ENCODE measurements around the gene UGCG. TPM values are rescaled to one million over a fixed set of nuclear protein-coding genes. Genes with fewer than 3 reads are reported as not detected.

The UGCG gene
- total RNA-seq, 1 experiment from 2014 or later = 23.1 TPM

- CTCF ChIA-PET = no interaction called here
These were observed 69.0 kb downstream of the UGCG start for GRCh38 chr9:111965566-111966019.

GRCh38 chr9:111966124-111966723 is 69.6 kb downstream of the UGCG start:
- H3K9me3 ChIP-seq (ENCODE audit: low read depth, low read length, poor library complexity, severe bottlenecking) = no peaks in the 10 kb centered on the region
- no peaks in the 10 kb centered on the region for H3K27me3 ChIP-seq (replicated peaks; ENCODE audit: insufficient read depth, low read depth, low read length, poor library complexity)
- TF ChIP-seq EZH2 (IDR thresholded peaks at IDR 0.05; ENCODE audit: borderline replicate concordance, low read depth, low read length, poor library complexity, severe bottlenecking) = no peak
- TF ChIP-seq CTCF (conservative IDR thresholded peaks at IDR 0.05; ENCODE audit: low read depth, low read length) = no peak
- H3K36me3 ChIP-seq (ENCODE audit: insufficient read depth, low read length, poor library complexity, severe bottlenecking) = no peaks in the 10 kb centered on the region
- no peak for DNase-seq (ENCODE audit: low spot score)
- POLR2A ChIA-PET (ENCODE audit: low non-redundant PET) = no interaction called here
- BruUV-seq (replicated peaks) = no TSS peak
- CTCF ChIA-PET = no interaction called here
- peaks cover 10% of the 10 kb centered on the region for H3K4me1 ChIP-seq (ENCODE audit: insufficient read depth, low read length, poor library complexity, severe bottlenecking)
- H3K27ac ChIP-seq (ENCODE audit: low read depth, low read length, poor library complexity, severe bottlenecking) = no peak overlapping the region
- no peak overlapping the region for H3K4me3 ChIP-seq (ENCODE audit: low read depth, low read length, poor library complexity, severe bottlenecking)
- intact Hi-C loops (cut with micrococcal nuclease; ENCODE audit: unreplicated experiment) = no loop called here

More at GRCh38 chr9:111965566-111966019, 69.0 kb downstream of the UGCG start:
- Histone ChIP-seq H3K4me3 (ENCODE audit: low read depth, low read length, poor library complexity, severe bottlenecking) (no peak overlapping the region), H3K9me3 (ENCODE audit: low read depth, low read length, poor library complexity, severe bottlenecking) (no peaks in the 10 kb centered on the region), H3K36me3 (ENCODE audit: insufficient read depth, low read length, poor library complexity, severe bottlenecking) (no peaks in the 10 kb centered on the region), H3K27me3 (replicated peaks; ENCODE audit: insufficient read depth, low read depth, low read length, poor library complexity) (no peaks in the 10 kb centered on the region), H3K4me1 (ENCODE audit: insufficient read depth, low read length, poor library complexity, severe bottlenecking) (peaks cover 16% of the 10 kb centered on the region), H3K27ac (ENCODE audit: low read depth, low read length, poor library complexity, severe bottlenecking) (no peak overlapping the region)
- no peak for DNase-seq (ENCODE audit: low spot score)
- intact Hi-C loops (cut with micrococcal nuclease; ENCODE audit: unreplicated experiment) = no loop called here
- no peak for TF ChIP-seq EZH2 (IDR thresholded peaks at IDR 0.05; ENCODE audit: borderline replicate concordance, low read depth, low read length, poor library complexity, severe bottlenecking)
- no TSS peak for BruUV-seq (replicated peaks)
- POLR2A ChIA-PET (ENCODE audit: low non-redundant PET) = no interaction called here

GRCh38 chr9:111966861-111967291 is 70.3 kb downstream of the UGCG start:
- intact Hi-C loops (cut with micrococcal nuclease; ENCODE audit: unreplicated experiment) = no loop called here
- peaks cover 3% of the 10 kb centered on the region for H3K4me1 ChIP-seq (ENCODE audit: insufficient read depth, low read length, poor library complexity, severe bottlenecking)
- no peaks in the 10 kb centered on the region for H3K9me3 ChIP-seq (ENCODE audit: low read depth, low read length, poor library complexity, severe bottlenecking)
- CTCF ChIA-PET = no interaction called here
- no peak for TF ChIP-seq CTCF (conservative IDR thresholded peaks at IDR 0.05; ENCODE audit: low read depth, low read length)
- no peak for TF ChIP-seq EZH2 (IDR thresholded peaks at IDR 0.05; ENCODE audit: borderline replicate concordance, low read depth, low read length, poor library complexity, severe bottlenecking)
- no peaks in the 10 kb centered on the region for H3K36me3 ChIP-seq (ENCODE audit: insufficient read depth, low read length, poor library complexity, severe bottlenecking)
- H3K4me3 ChIP-seq (ENCODE audit: low read depth, low read length, poor library complexity, severe bottlenecking) = no peak overlapping the region
- POLR2A ChIA-PET (ENCODE audit: low non-redundant PET) = no interaction called here
- no TSS peak for BruUV-seq (replicated peaks)
- peak; percentile 41 for DNase-seq (ENCODE audit: low spot score)
- H3K27ac ChIP-seq (ENCODE audit: low read depth, low read length, poor library complexity, severe bottlenecking) = no peak overlapping the region
- H3K27me3 ChIP-seq (replicated peaks; ENCODE audit: insufficient read depth, low read depth, low read length, poor library complexity) = no peaks in the 10 kb centered on the region

- Histone ChIP-seq H3K9me3 (ENCODE audit: low read depth, low read length, poor library complexity, severe bottlenecking) (no peaks in the 10 kb centered on the region), H3K4me3 (ENCODE audit: low read depth, low read length, poor library complexity, severe bottlenecking) (no peak overlapping the region), H3K27ac (ENCODE audit: low read depth, low read length, poor library complexity, severe bottlenecking) (no peak overlapping the region), H3K27me3 (replicated peaks; ENCODE audit: insufficient read depth, low read depth, low read length, poor library complexity) (no peaks in the 10 kb centered on the region), H3K4me1 (ENCODE audit: insufficient read depth, low read length, poor library complexity, severe bottlenecking) (no peaks in the 10 kb centered on the region), H3K36me3 (ENCODE audit: insufficient read depth, low read length, poor library complexity, severe bottlenecking) (no peaks in the 10 kb centered on the region)
- ChIA-PET CTCF (interaction anchor here (0.6 kb wide), 1 partner anchor 366 kb away, joined by 3 read pairs; no protein-coding TSS in a partner anchor), POLR2A (ENCODE audit: low non-redundant PET) (no interaction called here)
- DNase-seq (ENCODE audit: low spot score) = no peak
- no TSS peak for BruUV-seq (replicated peaks)
- no peak for TF ChIP-seq CTCF (conservative IDR thresholded peaks at IDR 0.05; ENCODE audit: low read depth, low read length)
- TF ChIP-seq EZH2 (IDR thresholded peaks at IDR 0.05; ENCODE audit: borderline replicate concordance, low read depth, low read length, poor library complexity, severe bottlenecking) = no peak
- intact Hi-C loops (cut with micrococcal nuclease; ENCODE audit: unreplicated experiment) = no loop called here
These were observed 71.0 kb downstream of the UGCG start for GRCh38 chr9:111967621-111968020.

Data from A673 (cell line).